Stimulated activated CD8-positive, alpha-beta memory T cell treated with anti-CD3 and anti-CD28 coated beads, Interleukin-12 subunit alpha, Interleukin-12 subunit beta, amount 100 ng/mL, for 4 hours (primary cell): ENCODE data around the gene CXCL9.
"Not testable (repeated sequence)": the region's sequence is repeated elsewhere in the genome, so short reads cannot be mapped to it uniquely, and the experiment has no call there.

ENCODE experiments used
- DNase-seq: peaks from one replicate; pipeline ENCODE4 v3.0.0-alpha.2; 2020; ENCODE audit warnings: low read depth

The CXCL9 gene

DNA sequence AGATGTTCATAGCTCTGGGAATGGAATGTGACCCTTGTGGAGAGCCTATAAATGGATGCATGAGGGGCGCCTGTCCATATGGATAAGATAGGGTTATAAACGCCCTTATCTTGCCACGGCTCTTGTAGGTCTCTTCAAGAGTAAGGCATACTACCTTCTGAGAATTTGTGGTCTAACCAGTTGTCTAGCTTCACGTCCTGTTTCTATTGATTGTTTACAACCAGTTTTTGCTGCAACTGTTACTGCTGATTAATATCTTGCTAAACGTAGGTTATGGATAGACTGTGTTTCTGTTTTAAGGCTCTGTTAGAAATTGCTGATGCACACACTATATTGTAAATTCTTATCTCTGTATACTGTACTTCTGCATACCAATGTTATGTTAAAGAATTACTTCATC is 52.5 kb downstream of the CXCL9 start:
- DNase-seq = not testable (repeated sequence)

DNA sequence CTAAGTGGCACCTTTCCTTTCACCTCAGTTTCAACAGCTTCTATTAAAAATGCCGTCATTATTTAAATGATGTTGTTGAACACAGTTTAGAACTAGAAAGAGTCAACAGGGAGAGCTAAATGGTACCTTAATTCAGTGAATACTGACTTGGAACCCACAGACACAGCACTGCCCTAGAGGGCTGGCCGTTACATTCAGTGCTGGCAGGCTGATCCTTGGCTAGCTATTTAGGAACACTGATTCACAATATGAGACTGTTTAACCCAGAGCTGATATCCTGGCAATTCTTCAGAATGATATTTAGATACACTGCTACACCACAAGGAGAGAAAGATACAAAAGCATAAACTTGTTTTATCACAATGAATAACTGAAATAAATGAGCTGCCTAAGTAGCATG is 53.8 kb downstream of the CXCL9 start:
- no peak for DNase-seq
